Naive thymus-derived CD8-positive, alpha-beta T cell (primary cell): ENCODE results near the gene DES. TPM values are rescaled to one million over a fixed set of nuclear protein-coding genes. Genes with fewer than 3 reads are reported as not detected.

Experiments used
- ATAC-seq, 2 donors: fragments of 150-1000 bp; cut with Tn5 transposase in 1 of 2; sonication (Bioruptor Pico), chemical (Tn5 transposase) in 1 of 2; 1 replicate in 1 of 2; 2 replicates in 1 of 2; pipeline ENCODE4 v1.10.0; 2021; ENCODE audit warnings: mild to moderate bottlenecking in 2 of 2, moderate library complexity in 2 of 2
- POLR2A ChIA-PET: fragments of 350-600 bp; sonication (Branson Sonifier 250); formaldehyde crosslinking; loops from one replicate; lab custom pipeline; 2021; ENCODE audit warnings: antibody characterized with exemption; lab: Charles Lee
- DNase-seq, 10 donors: peaks; one replicate each; pipeline versions ENCODE4 v3.0.0 to v3.0.0-alpha.2; 2020 to 2022
- H3K27ac Mint-ChIP-seq, 10 donors: one replicate each; pipeline ENCODE4 v1.8.0; 2020 to 2022; ENCODE audit warnings: mild to moderate bottlenecking in 10 of 10, mixed read lengths in 10 of 10, moderate library complexity in 4 of 10, inconsistent platforms in 1 of 10
- H3K27me3 Mint-ChIP-seq, 5 donors: one replicate each; pipeline ENCODE4 v1.8.0; 2021 to 2022; ENCODE audit warnings: mixed read lengths in 5 of 5
- H3K36me3 Mint-ChIP-seq, 3 donors: one replicate each; pipeline ENCODE4 v1.8.0; 2020 to 2022; ENCODE audit warnings: mixed read lengths in 3 of 3, mild to moderate bottlenecking in 2 of 3, inconsistent platforms in 1 of 3
- H3K4me1 Mint-ChIP-seq, 4 donors: one replicate each; pipeline ENCODE4 v1.8.0; 2021 to 2022; ENCODE audit warnings: mixed read lengths in 4 of 4
- H3K4me3 Mint-ChIP-seq, 10 donors: one replicate each; pipeline ENCODE4 v1.8.0; 2020 to 2022; ENCODE audit warnings: mild to moderate bottlenecking in 10 of 10, mixed read lengths in 10 of 10, moderate library complexity in 6 of 10, inconsistent platforms in 1 of 10
- H3K9me3 Mint-ChIP-seq, 9 donors: one replicate each; pipeline ENCODE4 v1.8.0; 2020 to 2022; ENCODE audit warnings: mixed read lengths in 9 of 9, mild to moderate bottlenecking in 3 of 9, inconsistent platforms in 1 of 9, moderate library complexity in 1 of 9
- polyA plus RNA-seq, 3 donors: library from polyadenylated mRNA; unstranded; fragments of 300-500 nt; fragmentation: Illumina TruSeq; gene quantifications; one replicate each; pipeline ENCODE4 v1.2.3, GENCODE V29; 2021
- total RNA-seq, 8 experiments: library from RNA in 2 of 8; stranded (reverse) in 2 of 8; gene quantifications; one replicate each; pipeline ENCODE4 v1.2.3 and lab custom pipeline; 2021 to 2026

Gene DES
- total and polyA plus RNA-seq, 5 experiments from 2014 or later, result not detected

DNA sequence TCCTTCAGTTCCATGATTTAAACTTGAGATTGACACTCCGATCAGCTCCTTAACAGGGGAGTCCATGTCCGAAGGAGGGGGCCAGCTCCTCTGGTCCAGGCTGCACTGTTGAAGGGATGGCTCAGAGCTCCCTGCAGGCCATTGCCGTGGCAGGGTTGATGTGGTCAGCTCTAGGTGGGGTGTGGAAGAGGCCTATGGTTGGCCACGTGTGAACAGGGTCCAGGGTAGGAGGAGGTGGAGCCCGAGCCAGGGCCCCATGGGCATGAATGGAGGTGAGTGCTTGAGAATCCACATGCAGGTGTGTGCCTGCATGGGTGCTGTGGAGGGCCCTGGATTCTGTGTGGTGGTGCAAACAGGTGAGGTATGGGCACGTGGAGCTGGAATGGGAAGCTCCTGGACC lies 17.5 kb downstream of the DES start:
- no peaks in the 10 kb centered on the region for H3K36me3 Mint-ChIP-seq
- POLR2A ChIA-PET, result no interaction called here
- H3K27ac Mint-ChIP-seq, result no peak overlapping the region
- peaks cover 2 to 10% (median 4%) of the 10 kb centered on the region in 4 donors for H3K4me1 Mint-ChIP-seq
- no peak for ATAC-seq
- peak overlapping the region in 2 of 10 donors; percentile 40 to 43 for H3K4me3 Mint-ChIP-seq
- H3K9me3 Mint-ChIP-seq, result no peaks in the 10 kb centered on the region
- DNase-seq, result no peak
- H3K27me3 Mint-ChIP-seq, result peaks cover 0 to 21% (median 8%) of the 10 kb centered on the region in 5 donors

DNA sequence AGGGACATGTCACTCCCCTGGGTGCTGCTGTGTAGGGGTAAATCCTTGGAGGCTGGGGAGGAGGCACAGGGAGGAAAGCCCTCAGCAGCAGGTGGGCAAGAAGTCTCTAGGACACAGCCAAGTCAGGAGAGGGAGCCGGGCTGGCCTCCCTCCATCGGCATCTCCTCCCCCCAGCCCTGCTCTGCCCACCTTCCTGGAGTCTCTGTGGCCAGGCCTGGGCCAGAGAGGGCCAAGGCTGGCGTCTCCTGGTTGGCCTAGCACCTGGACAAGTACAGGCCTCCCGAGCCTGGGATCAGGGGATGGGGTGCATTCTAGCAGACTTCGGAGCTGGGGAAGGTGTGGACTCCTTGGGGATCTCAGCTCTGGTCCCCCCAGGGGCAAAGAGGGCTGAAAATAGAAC lies 18.3 kb downstream of the DES start:
- POLR2A ChIA-PET, result no interaction called here
- peaks cover 6 to 18% (median 12%) of the 10 kb centered on the region in 4 donors for H3K4me1 Mint-ChIP-seq
- no peak overlapping the region for H3K4me3 Mint-ChIP-seq
- ATAC-seq (no peak), DNase-seq (no peak)
- H3K9me3 Mint-ChIP-seq, result no peaks in the 10 kb centered on the region
- no peak overlapping the region for H3K27ac Mint-ChIP-seq
- peaks cover 0 to 28% (median 8%) of the 10 kb centered on the region in 5 donors for H3K27me3 Mint-ChIP-seq
- H3K36me3 Mint-ChIP-seq, result no peaks in the 10 kb centered on the region

GRCh38 chr2:219437141-219437540 lies 19.0 kb downstream of the DES start:
- H3K9me3 Mint-ChIP-seq, result no peaks in the 10 kb centered on the region
- H3K27ac Mint-ChIP-seq, result no peak overlapping the region
- peaks cover 0 to 27% (median 8%) of the 10 kb centered on the region in 5 donors for H3K27me3 Mint-ChIP-seq
- DNase-seq (no peak), ATAC-seq (no peak)
- H3K4me1 Mint-ChIP-seq, result peaks cover 6 to 19% (median 13%) of the 10 kb centered on the region in 4 donors
- H3K4me3 Mint-ChIP-seq, result no peak overlapping the region
- POLR2A ChIA-PET, result no interaction called here
- H3K36me3 Mint-ChIP-seq, result no peaks in the 10 kb centered on the region

DNA sequence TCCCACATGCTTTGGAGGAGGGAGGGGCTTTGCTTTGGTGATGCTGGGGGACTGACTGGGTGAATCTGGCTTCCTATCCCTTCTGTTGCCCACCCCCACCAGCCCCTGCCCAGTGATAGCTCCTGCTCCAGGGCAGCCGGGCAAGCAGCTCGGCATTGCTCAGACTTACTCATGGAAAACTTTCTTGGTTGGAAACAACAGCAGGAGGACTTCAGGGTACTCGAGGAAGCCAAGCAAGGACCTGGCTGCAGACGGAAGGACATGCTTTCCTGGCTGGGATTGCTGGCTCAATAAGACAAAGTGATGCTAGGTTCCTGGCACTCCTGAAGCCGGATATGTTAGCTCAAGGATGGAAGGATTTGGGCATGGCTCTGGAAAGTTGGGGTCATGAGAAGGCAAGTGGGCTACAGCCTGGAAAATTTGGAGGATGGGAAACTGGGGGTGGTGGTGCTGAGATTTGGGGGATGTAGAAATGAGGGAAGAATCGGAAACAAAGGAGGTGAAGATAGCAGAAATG lies 19.6 kb downstream of the DES start:
- POLR2A ChIA-PET, result no interaction called here
- Mint-ChIP-seq H3K4me1 (peaks cover 8 to 24% (median 17%) of the 10 kb centered on the region in 4 donors), H3K27ac (no peak overlapping the region), H3K4me3 (no peak overlapping the region), H3K36me3 (no peaks in the 10 kb centered on the region), H3K9me3 (no peaks in the 10 kb centered on the region), H3K27me3 (peaks cover 0 to 25% (median 8%) of the 10 kb centered on the region in 5 donors)
- ATAC-seq, result no peak
- no peak for DNase-seq

- Mint-ChIP-seq H3K27ac (no peak overlapping the region), H3K36me3 (no peaks in the 10 kb centered on the region), H3K4me1 (peaks cover 11 to 31% (median 20%) of the 10 kb centered on the region in 4 donors), H3K4me3 (no peak overlapping the region), H3K27me3 (peaks cover 0 to 23% (median 8%) of the 10 kb centered on the region in 5 donors), H3K9me3 (no peaks in the 10 kb centered on the region)
- no peak for DNase-seq
- no peak for ATAC-seq
- POLR2A ChIA-PET, result no interaction called here
Observed at GRCh38 chr2:219438453-219438852, 20.3 kb downstream of the DES start.

GRCh38 chr2:219439506-219439905 lies 21.3 kb downstream of the DES start:
- Mint-ChIP-seq H3K27me3 (peaks cover 0 to 23% (median 8%) of the 10 kb centered on the region in 5 donors), H3K4me1 (peaks cover 11 to 37% (median 21%) of the 10 kb centered on the region in 4 donors), H3K9me3 (no peaks in the 10 kb centered on the region), H3K4me3 (peak overlapping the region in 1 of 10 donors; percentile 18), H3K36me3 (no peaks in the 10 kb centered on the region), H3K27ac (no peak overlapping the region)
- DNase-seq (no peak), ATAC-seq (no peak)
- POLR2A ChIA-PET, result interaction anchor here (2.0 kb wide), 1 partner anchor 10 kb away, joined by 5 read pairs; no protein-coding TSS in a partner anchor

- H3K27ac Mint-ChIP-seq, result peak overlapping the region in 7 of 10 donors; percentile 15 to 77 (median 49)
- no peaks in the 10 kb centered on the region for H3K9me3 Mint-ChIP-seq
- H3K4me1 Mint-ChIP-seq, result peaks cover 11 to 31% (median 20%) of the 10 kb centered on the region in 4 donors
- peak overlapping the region; percentile 68 to 91 (median 84) for H3K4me3 Mint-ChIP-seq
- peak in 1 of 2 donors; percentile 26 for ATAC-seq
- POLR2A ChIA-PET, result interaction anchor here (0.6 to 2.0 kb wide), 4 partner anchors 9 to 103 kb away, joined by 3 to 5 read pairs (median 3); partner anchors contain the start of genes CHPF, DNPEP and TMEM198
- H3K27me3 Mint-ChIP-seq, result peaks cover 0 to 19% (median 3%) of the 10 kb centered on the region in 5 donors
- no peaks in the 10 kb centered on the region for H3K36me3 Mint-ChIP-seq
- no peak for DNase-seq
Observed at GRCh38 chr2:219440388-219441256, 22.4 kb downstream of the DES start.

GRCh38 chr2:219441451-219442255 lies 23.5 kb downstream of the DES start:
- ATAC-seq, result peak; percentile 74 to 83
- Mint-ChIP-seq H3K4me1 (peaks cover 13 to 28% (median 20%) of the 10 kb centered on the region in 4 donors), H3K27ac (peak overlapping the region in 9 of 10 donors; percentile 15 to 86 (median 77)), H3K27me3 (peaks cover 0 to 15% (median 0%) of the 10 kb centered on the region in 5 donors), H3K9me3 (no peaks in the 10 kb centered on the region), H3K4me3 (peak overlapping the region; percentile 68 to 91 (median 84)), H3K36me3 (no peaks in the 10 kb centered on the region)
- POLR2A ChIA-PET, result interaction anchor here (0.6 to 1.2 kb wide), 5 partner anchors 11 to 102 kb away, joined by 3 to 6 read pairs (median 3); partner anchors contain the start of genes CHPF, DNPEP, GMPPA and TMEM198
- DNase-seq, result peak; percentile 26 to 80 (median 50)

DNA sequence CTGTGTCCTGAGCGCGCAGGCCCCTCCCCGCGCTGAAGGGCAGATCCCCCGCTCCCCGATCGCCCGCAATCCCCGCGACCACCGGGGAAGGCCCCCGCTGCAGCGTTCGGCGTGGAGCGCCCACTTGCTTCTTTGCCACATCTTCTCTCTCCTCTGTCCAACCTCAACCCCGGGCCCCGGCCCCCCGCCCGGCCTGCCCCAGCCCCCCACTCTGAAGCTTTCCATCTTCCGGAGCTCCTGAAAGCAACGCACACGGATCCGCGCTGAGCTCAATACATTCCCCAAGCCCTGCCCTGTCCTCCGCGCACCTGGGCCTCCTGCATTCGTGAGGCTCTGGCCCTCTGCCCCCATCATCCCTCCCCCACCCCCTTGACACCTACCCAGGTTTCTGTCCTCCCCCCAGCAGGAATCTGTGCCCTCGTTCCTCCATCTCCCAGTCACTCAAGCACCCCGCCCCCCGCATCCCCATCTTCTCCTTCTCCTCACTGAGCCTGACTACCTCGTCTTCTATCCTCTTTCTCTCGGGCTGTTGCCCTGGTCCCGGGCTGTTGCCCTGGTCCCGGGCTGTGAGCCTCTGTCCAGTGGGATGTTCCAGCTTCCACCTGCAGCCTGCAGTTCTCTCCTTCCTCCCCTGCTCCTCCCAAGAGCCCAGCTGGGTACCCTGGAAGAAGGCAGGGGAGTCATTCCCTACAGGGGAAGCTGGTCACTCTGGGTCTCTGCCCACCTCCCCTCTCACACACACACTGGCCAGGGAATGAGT lies 24.3 kb downstream of the DES start:
- POLR2A ChIA-PET, result interaction anchor here (0.7 to 1.2 kb wide), 3 partner anchors 16 to 56 kb away, joined by 3 to 6 read pairs (median 4); partner anchors contain the start of gene GMPPA
- DNase-seq (no peak), ATAC-seq (peak; percentile 12 to 16)
- no peaks in the 10 kb centered on the region for H3K36me3 Mint-ChIP-seq
- peaks cover 0 to 15% (median 0%) of the 10 kb centered on the region in 5 donors for H3K27me3 Mint-ChIP-seq
- peaks cover 13 to 28% (median 20%) of the 10 kb centered on the region in 4 donors for H3K4me1 Mint-ChIP-seq
- peak overlapping the region in 7 of 10 donors; percentile 47 to 89 (median 76) for H3K27ac Mint-ChIP-seq
- no peaks in the 10 kb centered on the region for H3K9me3 Mint-ChIP-seq
- peak overlapping the region; percentile 71 to 95 (median 81) for H3K4me3 Mint-ChIP-seq

DNA sequence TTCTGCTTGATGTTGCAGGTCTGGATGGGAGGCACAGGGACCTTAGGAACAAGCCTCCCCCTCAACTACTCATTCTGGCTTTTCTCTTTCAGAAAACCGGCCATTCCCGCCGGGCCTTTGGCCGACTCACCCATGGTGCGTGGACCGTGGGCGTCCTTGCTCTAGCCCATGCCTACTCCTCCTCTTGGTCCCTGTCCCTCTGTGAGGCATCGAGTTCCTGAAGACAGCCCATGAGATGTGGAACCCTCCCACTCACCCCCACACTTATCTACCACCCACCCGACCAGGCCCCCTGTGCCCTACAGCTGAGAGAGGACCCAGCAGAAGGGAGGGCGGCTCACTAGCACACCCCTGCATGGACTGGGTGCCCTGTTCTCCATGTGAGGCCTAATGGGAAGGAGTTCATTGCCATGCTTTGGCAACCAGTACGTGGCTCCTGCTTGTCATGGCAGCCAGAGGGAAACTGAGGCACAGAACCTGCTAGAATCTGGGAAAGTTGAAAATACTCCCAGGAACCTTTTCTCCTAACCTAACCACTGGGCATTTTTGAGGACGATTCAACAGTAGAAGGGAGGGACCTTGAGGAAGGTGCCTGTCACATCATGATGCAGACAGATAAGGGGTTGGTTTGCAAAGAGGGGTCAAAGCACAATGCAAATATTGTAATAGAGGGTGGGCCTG lies 25.0 kb downstream of the DES start:
- H3K27me3 Mint-ChIP-seq, result peaks cover 0 to 15% (median 0%) of the 10 kb centered on the region in 5 donors
- H3K9me3 Mint-ChIP-seq, result no peaks in the 10 kb centered on the region
- H3K4me1 Mint-ChIP-seq, result peaks cover 13 to 28% (median 21%) of the 10 kb centered on the region in 4 donors
- H3K36me3 Mint-ChIP-seq, result no peaks in the 10 kb centered on the region
- DNase-seq (no peak), ATAC-seq (no peak)
- POLR2A ChIA-PET, result interaction anchor here (0.7 kb wide), 1 partner anchor 15 kb away, joined by 3 read pairs; no protein-coding TSS in a partner anchor
- peak overlapping the region; percentile 71 to 95 (median 81) for H3K4me3 Mint-ChIP-seq
- H3K27ac Mint-ChIP-seq, result peak overlapping the region in 8 of 10 donors; percentile 19 to 82 (median 70)

GRCh38 chr2:219443697-219444023 lies 25.5 kb downstream of the DES start:
- DNase-seq, result no peak
- H3K27ac Mint-ChIP-seq, result no peak overlapping the region
- H3K4me1 Mint-ChIP-seq, result peaks cover 13 to 28% (median 21%) of the 10 kb centered on the region in 4 donors
- ATAC-seq, result no peak
- H3K36me3 Mint-ChIP-seq, result no peaks in the 10 kb centered on the region
- POLR2A ChIA-PET, result no interaction called here
- no peaks in the 10 kb centered on the region for H3K9me3 Mint-ChIP-seq
- peaks cover 0 to 15% (median 0%) of the 10 kb centered on the region in 5 donors for H3K27me3 Mint-ChIP-seq
- H3K4me3 Mint-ChIP-seq, result peak overlapping the region in 6 of 10 donors; percentile 19 to 86 (median 47)
